ENCODE data around the gene SLC4A1AP.

The SLC4A1AP gene

GRCh38 chr2:27705851-27706622 lies 42.3 kb downstream of the SLC4A1AP start:
- no peak for TF ChIP-seq GATA3 (IDR thresholded peaks at IDR 0.05; ENCODE audit: low read depth, low read length)
- no peak for TF ChIP-seq GATA2 (IDR thresholded peaks at IDR 0.05; ENCODE audit: low read depth, low read length)

GRCh38 chr2:27707462-27708256 lies 44.0 kb downstream of the SLC4A1AP start:
- TF ChIP-seq GATA3 (IDR thresholded peaks at IDR 0.05; ENCODE audit: low read depth, low read length) (no peak), GATA2 (IDR thresholded peaks at IDR 0.05; ENCODE audit: low read depth, low read length) (no peak)

- no peak for TF ChIP-seq GATA2 (IDR thresholded peaks at IDR 0.05; ENCODE audit: low read depth, low read length)
- TF ChIP-seq GATA3 (IDR thresholded peaks at IDR 0.05; ENCODE audit: low read depth, low read length), result no peak
Observed at GRCh38 chr2:27708257-27708654, 44.6 kb downstream of the SLC4A1AP start.

- no peak for TF ChIP-seq GATA2 (IDR thresholded peaks at IDR 0.05; ENCODE audit: low read depth, low read length)
- TF ChIP-seq GATA3 (IDR thresholded peaks at IDR 0.05; ENCODE audit: low read depth, low read length), result no peak
Observed at GRCh38 chr2:27708666-27709065, 45.0 kb downstream of the SLC4A1AP start.

GRCh38 chr2:27709326-27709725 lies 45.6 kb downstream of the SLC4A1AP start:
- no peak for TF ChIP-seq GATA3 (IDR thresholded peaks at IDR 0.05; ENCODE audit: low read depth, low read length)

- TF ChIP-seq GATA2 (IDR thresholded peaks at IDR 0.05; ENCODE audit: low read depth, low read length), result no peak
- no peak for TF ChIP-seq GATA3 (IDR thresholded peaks at IDR 0.05; ENCODE audit: low read depth, low read length)
Observed at GRCh38 chr2:27709960-27710575, 46.4 kb downstream of the SLC4A1AP start.

- no peak for TF ChIP-seq GATA2 (IDR thresholded peaks at IDR 0.05; ENCODE audit: low read depth, low read length)
- TF ChIP-seq GATA3 (IDR thresholded peaks at IDR 0.05; ENCODE audit: low read depth, low read length), result no peak
Observed at GRCh38 chr2:27710640-27711430, 47.1 kb downstream of the SLC4A1AP start.

GRCh38 chr2:27711804-27712203 lies 48.1 kb downstream of the SLC4A1AP start:
- TF ChIP-seq GATA3 (IDR thresholded peaks at IDR 0.05; ENCODE audit: low read depth, low read length), result no peak
- TF ChIP-seq GATA2 (IDR thresholded peaks at IDR 0.05; ENCODE audit: low read depth, low read length), result no peak

- TF ChIP-seq GATA3 (IDR thresholded peaks at IDR 0.05; ENCODE audit: low read depth, low read length), result no peak
- TF ChIP-seq GATA2 (IDR thresholded peaks at IDR 0.05; ENCODE audit: low read depth, low read length), result no peak
Observed at GRCh38 chr2:27712522-27712921, 48.8 kb downstream of the SLC4A1AP start.

GRCh38 chr2:27713201-27713600 lies 49.5 kb downstream of the SLC4A1AP start:
- TF ChIP-seq GATA2 (IDR thresholded peaks at IDR 0.05; ENCODE audit: low read depth, low read length) (no peak), GATA3 (IDR thresholded peaks at IDR 0.05; ENCODE audit: low read depth, low read length) (no peak)

GRCh38 chr2:27714053-27714452 lies 50.4 kb downstream of the SLC4A1AP start:
- TF ChIP-seq GATA2 (IDR thresholded peaks at IDR 0.05; ENCODE audit: low read depth, low read length) (no peak), GATA3 (IDR thresholded peaks at IDR 0.05; ENCODE audit: low read depth, low read length) (no peak)

GRCh38 chr2:27714851-27715291 lies 51.2 kb downstream of the SLC4A1AP start:
- TF ChIP-seq GATA3 (IDR thresholded peaks at IDR 0.05; ENCODE audit: low read depth, low read length), result no peak
- TF ChIP-seq GATA2 (IDR thresholded peaks at IDR 0.05; ENCODE audit: low read depth, low read length), result no peak

GRCh38 chr2:27715318-27716210 lies 51.9 kb downstream of the SLC4A1AP start:
- TF ChIP-seq GATA2 (IDR thresholded peaks at IDR 0.05; ENCODE audit: low read depth, low read length), result no peak
- no peak for TF ChIP-seq GATA3 (IDR thresholded peaks at IDR 0.05; ENCODE audit: low read depth, low read length)
